Measurements from ENCODE around the gene TNFRSF4. TPM values are rescaled to one million over a fixed set of nuclear protein-coding genes. Genes with fewer than 3 reads are reported as not detected.
"Not testable (repeated sequence)": the region's sequence is repeated elsewhere in the genome, so short reads cannot be mapped to it uniquely, and the experiment has no call there.

The TNFRSF4 gene
- total and polyA plus RNA-seq, 8 donors, result 0.26 to 5.0 (median 1.2) TPM

DNA sequence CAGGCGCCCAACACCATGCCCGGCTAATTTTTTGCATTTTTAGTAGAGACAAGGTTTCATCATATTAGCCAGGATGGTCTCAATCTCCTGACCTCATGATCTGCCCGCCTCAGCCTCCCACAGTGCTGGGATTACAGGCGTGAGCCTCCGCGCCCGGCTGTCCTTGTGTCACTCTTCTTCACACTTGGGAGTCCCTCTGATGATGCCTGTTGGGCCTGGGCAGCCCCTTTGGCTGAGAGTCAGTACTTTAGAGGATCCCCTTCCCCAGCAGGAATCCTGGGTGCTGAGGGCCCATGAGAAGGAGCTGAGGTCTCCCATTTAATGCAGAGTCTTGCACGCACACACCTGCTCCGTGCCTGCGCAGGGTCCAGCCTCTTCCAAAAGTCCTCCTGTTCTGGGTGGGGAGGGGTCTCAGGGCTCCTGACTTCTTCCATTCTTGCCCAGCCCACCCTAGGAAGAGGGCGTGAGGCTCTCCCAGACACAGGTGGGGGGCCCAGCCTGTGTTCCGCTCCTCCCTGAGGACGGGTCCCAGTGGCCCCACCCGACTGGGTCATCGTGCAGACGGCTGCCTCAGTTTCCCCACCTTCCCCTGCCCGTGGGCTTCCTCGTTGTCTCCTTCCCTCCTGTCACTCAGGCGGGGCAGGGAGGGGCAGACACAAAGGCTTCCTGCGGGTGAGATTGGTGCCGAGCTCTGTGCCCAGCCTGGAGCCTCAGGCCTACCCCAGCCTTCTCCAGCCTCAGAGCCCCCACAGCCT is 36.3 kb downstream of the TNFRSF4 start:
- peak in 3 of 6 donors; percentile 22 to 50 (median 39) for DNase-seq
- FAIRE-seq, result no peak
- Histone ChIP-seq H3K4me1 (no peaks in the 10 kb centered on the region), H3K27ac (no peak overlapping the region), H3K36me3 (no peaks in the 10 kb centered on the region), H3K9me3 (no peaks in the 10 kb centered on the region), H3K4me3 (no peak overlapping the region), H3K27me3 (no peaks in the 10 kb centered on the region)
- no peak for ATAC-seq
- TF ChIP-seq, protein P1, sequence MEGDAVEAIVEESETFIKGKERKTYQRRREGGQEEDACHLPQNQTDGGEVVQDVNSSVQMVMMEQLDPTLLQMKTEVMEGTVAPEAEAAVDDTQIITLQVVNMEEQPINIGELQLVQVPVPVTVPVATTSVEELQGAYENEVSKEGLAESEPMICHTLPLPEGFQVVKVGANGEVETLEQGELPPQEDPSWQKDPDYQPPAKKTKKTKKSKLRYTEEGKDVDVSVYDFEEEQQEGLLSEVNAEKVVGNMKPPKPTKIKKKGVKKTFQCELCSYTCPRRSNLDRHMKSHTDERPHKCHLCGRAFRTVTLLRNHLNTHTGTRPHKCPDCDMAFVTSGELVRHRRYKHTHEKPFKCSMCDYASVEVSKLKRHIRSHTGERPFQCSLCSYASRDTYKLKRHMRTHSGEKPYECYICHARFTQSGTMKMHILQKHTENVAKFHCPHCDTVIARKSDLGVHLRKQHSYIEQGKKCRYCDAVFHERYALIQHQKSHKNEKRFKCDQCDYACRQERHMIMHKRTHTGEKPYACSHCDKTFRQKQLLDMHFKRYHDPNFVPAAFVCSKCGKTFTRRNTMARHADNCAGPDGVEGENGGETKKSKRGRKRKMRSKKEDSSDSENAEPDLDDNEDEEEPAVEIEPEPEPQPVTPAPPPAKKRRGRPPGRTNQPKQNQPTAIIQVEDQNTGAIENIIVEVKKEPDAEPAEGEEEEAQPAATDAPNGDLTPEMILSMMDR (IDR thresholded peaks at IDR 0.05), result no peak
- WGBS, 2 donors, result 85 to 93% methylated on average over 21 of the region's 21 CpGs
- intact Hi-C loops (cut with DNase I), result no loop called here

DNA sequence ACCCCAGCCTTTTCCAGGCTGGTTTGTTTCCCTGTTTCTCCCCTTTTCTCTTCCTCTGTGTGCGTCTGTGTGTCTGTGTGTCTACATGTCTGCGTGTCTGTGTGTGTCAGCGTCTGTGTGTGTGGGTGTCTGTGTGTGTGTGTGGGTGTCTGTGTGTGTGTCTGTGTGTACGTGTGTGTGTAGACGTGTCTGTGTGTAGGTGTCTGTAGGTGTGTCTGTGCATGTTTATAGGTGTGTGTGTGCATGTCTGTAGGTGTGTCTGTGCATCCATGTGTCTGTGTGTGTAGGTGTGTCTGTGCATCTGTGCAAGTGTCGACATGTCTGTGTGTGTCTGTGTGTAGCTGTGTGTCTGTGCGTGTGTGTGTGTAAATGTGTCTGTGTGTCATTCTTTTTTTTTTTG is 37.0 kb downstream of the TNFRSF4 start:
- no peak overlapping the region for H3K27ac ChIP-seq
- no peaks in the 10 kb centered on the region for H3K36me3 ChIP-seq
- H3K27me3 ChIP-seq, result no peaks in the 10 kb centered on the region
- FAIRE-seq, result no peak
- H3K4me1 ChIP-seq, result no peaks in the 10 kb centered on the region
- WGBS, 2 donors, result 84 to 89% methylated on average over 7 of the region's 7 CpGs
- intact Hi-C loops (cut with DNase I), result no loop called here
- H3K4me3 ChIP-seq, result no peak overlapping the region
- TF ChIP-seq, protein P1 (IDR thresholded peaks at IDR 0.05), result no peak
- no peak for ATAC-seq
- no peak for DNase-seq
- H3K9me3 ChIP-seq, result no peaks in the 10 kb centered on the region

DNA sequence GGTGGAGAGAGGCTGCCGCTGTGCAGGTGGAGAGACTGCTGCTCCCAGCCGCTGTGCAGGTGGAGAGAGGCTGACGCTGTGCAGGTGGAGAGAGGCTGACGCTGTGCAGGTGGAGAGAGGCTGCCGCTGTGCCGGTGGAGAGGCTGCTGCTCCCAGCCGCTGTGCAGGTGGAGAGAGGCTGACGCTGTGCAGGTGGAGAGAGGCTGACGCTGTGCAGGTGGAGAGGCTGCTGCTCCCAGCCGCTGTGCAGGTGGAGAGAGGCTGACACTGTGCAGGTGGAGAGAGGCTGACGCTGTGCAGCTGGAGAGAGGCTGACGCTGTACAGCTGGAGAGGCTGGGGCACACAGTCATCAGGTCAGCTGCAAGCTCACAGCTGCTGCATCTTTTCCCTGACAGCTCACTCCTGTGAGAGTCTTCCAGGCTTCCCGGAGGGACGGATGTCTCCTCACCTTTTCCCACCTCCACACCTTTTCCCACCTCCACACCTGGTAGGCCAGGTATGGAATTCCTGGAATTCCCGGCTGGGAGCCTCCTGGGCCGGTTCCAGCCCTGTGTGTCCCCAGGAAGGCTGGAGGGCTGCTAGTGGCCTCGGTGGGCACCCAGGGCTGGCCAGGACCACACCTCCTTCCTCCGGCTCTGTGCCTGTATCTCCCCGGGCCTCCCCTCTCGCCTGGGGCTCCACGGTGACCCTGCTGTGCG is 37.7 kb downstream of the TNFRSF4 start:
- DNase-seq, result peak in 4 of 6 donors; percentile 3 to 47 (median 42)
- FAIRE-seq; H3K27me3 ChIP-seq; ATAC-seq; H3K27ac ChIP-seq; H3K9me3 ChIP-seq; H3K36me3 ChIP-seq; H3K4me1 ChIP-seq; H3K4me3 ChIP-seq; intact Hi-C loops (cut with DNase I): not testable (repeated sequence)
- WGBS, 2 donors, result 61 to 70% methylated on average over 21 to 22 of the region's 22 CpGs

DNA sequence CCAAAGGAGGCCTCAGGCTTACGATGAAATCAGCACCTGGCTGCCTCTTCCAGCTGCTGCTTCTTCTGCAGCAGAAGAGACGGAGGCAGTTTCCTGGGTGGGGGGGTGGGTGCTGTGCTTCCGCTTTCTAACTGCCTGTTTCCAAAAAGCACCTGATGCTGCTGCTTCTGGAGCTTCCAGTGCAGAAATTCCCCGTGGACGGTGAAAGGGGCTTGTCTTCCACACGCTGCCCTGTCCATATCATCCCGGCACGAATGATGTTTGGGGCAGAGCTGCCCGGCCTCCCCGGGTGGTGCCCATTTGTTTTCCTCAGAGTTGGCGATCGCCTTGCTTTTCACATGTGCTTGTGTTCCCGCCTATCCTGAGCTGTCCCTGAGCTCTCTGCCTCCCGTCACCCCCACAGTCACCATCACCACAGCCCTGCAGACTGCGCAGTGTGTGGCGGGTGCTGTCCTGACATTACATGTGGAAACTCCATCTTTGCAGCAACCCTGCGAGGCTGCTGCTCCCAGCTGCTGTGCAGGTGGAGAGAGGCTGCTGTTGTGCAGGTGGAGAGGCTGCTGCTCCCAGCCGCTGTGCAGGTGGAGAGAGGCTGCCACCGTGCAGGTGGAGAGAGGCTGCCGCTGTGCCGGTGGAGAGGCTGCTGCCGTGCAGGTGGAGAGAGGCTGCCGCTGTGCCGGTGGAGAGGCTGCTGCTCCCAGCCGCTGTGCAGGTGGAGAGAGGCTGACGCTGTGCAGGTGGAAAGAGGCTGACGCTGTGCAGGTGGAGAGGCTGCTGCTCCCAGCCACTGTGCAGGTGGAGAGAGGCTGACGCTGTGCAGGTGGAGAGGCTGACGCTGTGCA is 38.5 kb downstream of the TNFRSF4 start:
- peak in 3 of 6 donors; percentile 2 to 56 (median 23) for DNase-seq
- intact Hi-C loops (cut with DNase I), result no loop called here
- Histone ChIP-seq H3K27me3 (no peaks in the 10 kb centered on the region), H3K36me3 (no peaks in the 10 kb centered on the region), H3K4me3 (no peak overlapping the region), H3K27ac (no peak overlapping the region), H3K9me3 (no peaks in the 10 kb centered on the region), H3K4me1 (no peaks in the 10 kb centered on the region)
- WGBS, 2 donors, result 86 to 88% methylated on average over 28 to 29 of the region's 29 CpGs
- TF ChIP-seq, protein P1 (IDR thresholded peaks at IDR 0.05), result no peak
- ATAC-seq, result no peak
- no peak for FAIRE-seq

GRCh38 chr1:1173793-1174415 is 40.0 kb downstream of the TNFRSF4 start, which contains the start of gene TTLL10:
TSS of gene TTLL10 (plus strand) at chr1:1173880. CDS start at chr1:1179216, 5,336 bp downstream.
- intact Hi-C loops (cut with DNase I), result no loop called here
- DNase-seq (peak in 4 of 6 donors; percentile 13 to 68 (median 46)), FAIRE-seq (no peak)

More at GRCh38 chr1:1173793-1174415, 40.0 kb downstream of the TNFRSF4 start, which contains the start of gene TTLL10:
- H3K27me3 ChIP-seq, result no peaks in the 10 kb centered on the region
- H3K9me3 ChIP-seq, result no peaks in the 10 kb centered on the region
- TF ChIP-seq, protein P1 (IDR thresholded peaks at IDR 0.05), result no peak
- no peak within 1 kb of the TSS for H3K27ac ChIP-seq
- 76 to 80% methylated on average over 32 to 35 of the region's 35 CpGs for WGBS, 2 donors
- peak in 2 of 4 donors; percentile 21 to 44 for ATAC-seq
- no peaks in the 10 kb centered on the region for H3K36me3 ChIP-seq
- H3K4me1 ChIP-seq, result no peaks in the 10 kb centered on the region
- H3K4me3 ChIP-seq, result no peak within 1 kb of the TSS

Data from pancreas (tissue), 10 donors.